H1 (cell line): ENCODE data around the gene SPACA5. TPM values are rescaled to one million over a fixed set of nuclear protein-coding genes. Genes with fewer than 3 reads are reported as not detected.
"Not testable (repeated sequence)": the region's sequence is repeated elsewhere in the genome, so short reads cannot be mapped to it uniquely, and the experiment has no call there.

Experiments used
- CTCF ChIA-PET: fragments of 300-600 bp; sonication (Branson Sonifier 250); formaldehyde crosslinking; loops from one replicate; lab custom pipeline; 2021; ENCODE audit not compliant: partially characterized antibody; lab: Charles Lee
- POLR2A ChIA-PET: fragments of 300-600 bp; sonication (Branson Sonifier 250); formaldehyde crosslinking; loops from one replicate; lab custom pipeline; 2021; ENCODE audit warnings: inconsistent platforms; ENCODE audit not compliant: partially characterized antibody; lab: Charles Lee
- DNase-seq, 2 experiments: peaks; one replicate each; pipeline versions ENCODE4 v3.0.0 to v3.0.0-alpha.2; 2010 to 2022; ENCODE audit warnings: low spot score in 2 of 2, low read depth in 1 of 2, mixed read lengths in 1 of 2
- FAIRE-seq: peaks from 2 replicates; lab custom pipeline; 2011; peaks lifted over from hg19 to GRCh38; lab: Jason Lieb, UNC
- H2AFZ ChIP-seq: 2 replicates; pipeline ENCODE4 v1.8.1; 2012; ENCODE audit warnings: low read length, inconsistent platforms
- H2AK5ac ChIP-seq: 2 replicates; pipeline ENCODE4 v1.6.1; 2013; ENCODE audit warnings: low read depth, low read length
- H2BK120ac ChIP-seq: replicated peaks from 2 replicates; pipeline ENCODE3; 2013; ENCODE audit warnings: low read depth, low read length, inconsistent platforms
- H2BK12ac ChIP-seq: 2 replicates; pipeline ENCODE4 v1.6.1; 2013; ENCODE audit warnings: low read depth, low read length
- H2BK15ac ChIP-seq: 2 replicates; pipeline ENCODE4 v1.6.1; 2013; ENCODE audit warnings: low read length
- H2BK20ac ChIP-seq: 2 replicates; pipeline ENCODE4 v1.6.1; 2013; ENCODE audit warnings: low read length
- H2BK5ac ChIP-seq: 2 replicates; pipeline ENCODE4 v1.6.1; 2013; ENCODE audit warnings: low read depth, low read length
- H3K14ac ChIP-seq: 2 replicates; pipeline ENCODE4 v1.6.1; 2013; ENCODE audit warnings: inconsistent platforms; ENCODE audit not compliant: insufficient read length
- H3K18ac ChIP-seq: 2 replicates; pipeline ENCODE4 v1.6.1; 2013; ENCODE audit warnings: low read length; ENCODE audit errors: extremely low read depth
- H3K23ac ChIP-seq: 2 replicates; pipeline ENCODE4 v1.6.1; 2013; ENCODE audit warnings: inconsistent platforms; ENCODE audit not compliant: insufficient read length
- H3K23me2 ChIP-seq: 2 replicates; pipeline ENCODE4 v1.6.1; 2013; ENCODE audit warnings: low read depth, low read length
- H3K27ac ChIP-seq: 2 replicates; pipeline ENCODE4 v1.6.1; 2011; ENCODE audit warnings: low read depth, low read length, inconsistent platforms
- H3K27me3 ChIP-seq, 4 experiments: replicated peaks in 1 of 4; 1 replicate in 1 of 4; 2 replicates in 3 of 4; pipeline versions ENCODE4 v1.6.1 to v1.8.1; 2011 to 2013; ENCODE audit warnings: low read length in 3 of 4, mild to moderate bottlenecking in 3 of 4, inconsistent platforms in 2 of 4, mixed read lengths in 2 of 4, moderate library complexity in 1 of 4; ENCODE audit not compliant: control insufficient read depth in 3 of 4, insufficient read depth in 3 of 4; ENCODE audit errors: extremely low read depth in 1 of 4
- H3K36me3 ChIP-seq, 4 experiments: 2 replicates each; pipeline versions ENCODE4 v1.6.1 to v1.8.1; 2011 to 2013; ENCODE audit warnings: mild to moderate bottlenecking in 4 of 4, low read length in 3 of 4, moderate library complexity in 2 of 4, control low read depth in 1 of 4, inconsistent platforms in 1 of 4; ENCODE audit not compliant: insufficient read depth in 4 of 4, control insufficient read depth in 2 of 4
- H3K4ac ChIP-seq: replicated peaks from 2 replicates; pipeline ENCODE3; 2013; ENCODE audit warnings: low read length, low read depth, mixed read lengths, inconsistent platforms; ENCODE audit not compliant: insufficient read length
- H3K4me1 ChIP-seq, 4 experiments: replicated peaks in 1 of 4; 1 replicate in 1 of 4; 2 replicates in 3 of 4; pipeline versions ENCODE4 v1.6.1 to v1.8.1; 2011 to 2013; ENCODE audit warnings: low read length in 3 of 4, inconsistent platforms in 2 of 4, mixed read lengths in 1 of 4; ENCODE audit not compliant: insufficient read depth in 4 of 4, control insufficient read depth in 3 of 4
- H3K4me2 ChIP-seq, 2 experiments: 2 replicates each; pipeline versions ENCODE4 v1.6.1 to v1.8.1; 2011 to 2013; ENCODE audit warnings: low read depth in 2 of 2, low read length in 2 of 2, control low read depth in 1 of 2, inconsistent platforms in 1 of 2, mild to moderate bottlenecking in 1 of 2; ENCODE audit not compliant: insufficient read depth in 1 of 2
- H3K4me3 ChIP-seq, 4 experiments: fragments of 200-600, 300-600 bp in 1 of 4; sonication (generic), shearing (Covaris generic), sonication (Bioruptor Twin) in 1 of 4; 2 replicates each; pipeline versions ENCODE4 v1.5.1 to v1.8.1; 2011 to 2016; ENCODE audit warnings: low read length in 4 of 4, low read depth in 3 of 4, control low read depth in 2 of 4, inconsistent platforms in 2 of 4, mild to moderate bottlenecking in 2 of 4, mixed read lengths in 1 of 4, moderate library complexity in 1 of 4; ENCODE audit not compliant: insufficient read depth in 2 of 4; ENCODE audit errors: extremely low read depth in 1 of 4
- H3K56ac ChIP-seq: replicated peaks from 2 replicates; pipeline ENCODE3; 2013; ENCODE audit warnings: low read depth, mild to moderate bottlenecking, mixed read lengths, low read length, inconsistent platforms; ENCODE audit not compliant: insufficient read length
- H3K79me1 ChIP-seq: 2 replicates; pipeline ENCODE4 v1.6.1; 2013; ENCODE audit warnings: low read depth, low read length, control low read depth
- H3K79me2 ChIP-seq, 2 experiments: 2 replicates each; pipeline versions ENCODE4 v1.6.1 to v1.8.1; 2012 to 2013; ENCODE audit warnings: low read length in 2 of 2, mild to moderate bottlenecking in 2 of 2, inconsistent platforms in 1 of 2; ENCODE audit not compliant: insufficient read depth in 2 of 2, control insufficient read depth in 1 of 2
- H3K9ac ChIP-seq, 4 experiments: replicated peaks in 1 of 4; 1 replicate in 1 of 4; 2 replicates in 3 of 4; pipeline versions ENCODE4 v1.6.1 to v1.8.1; 2011 to 2013; ENCODE audit warnings: low read depth in 3 of 4, low read length in 3 of 4, control low read depth in 2 of 4, mild to moderate bottlenecking in 2 of 4, moderate library complexity in 2 of 4, inconsistent platforms in 1 of 4; ENCODE audit errors: extremely low read depth in 1 of 4
- H3K9me3 ChIP-seq, 2 experiments: 2 replicates each; pipeline versions ENCODE4 v1.6.1 to v1.8.1; 2012 to 2013; ENCODE audit warnings: mild to moderate bottlenecking in 2 of 2, moderate library complexity in 2 of 2, control low read depth in 1 of 2, inconsistent platforms in 1 of 2, low read depth in 1 of 2, low read length in 1 of 2, mixed read lengths in 1 of 2; ENCODE audit not compliant: insufficient read depth in 2 of 2
- H4K20me1 ChIP-seq, 2 experiments: replicated peaks in 1 of 2; 2 replicates each; pipeline versions ENCODE3 to v1.8.1; 2011 to 2013; ENCODE audit warnings: inconsistent platforms in 2 of 2, low read length in 2 of 2, mild to moderate bottlenecking in 1 of 2; ENCODE audit not compliant: insufficient read depth in 2 of 2, control insufficient read depth in 1 of 2
- H4K5ac ChIP-seq: 2 replicates; pipeline ENCODE4 v1.6.1; 2013; ENCODE audit warnings: low read length, low read depth, mixed read lengths, inconsistent platforms; ENCODE audit not compliant: insufficient read length
- H4K8ac ChIP-seq: 2 replicates; pipeline ENCODE4 v1.8.0; 2013; ENCODE audit warnings: mild to moderate bottlenecking, moderate library complexity, low read length, inconsistent platforms; ENCODE audit not compliant: insufficient read depth; ENCODE audit errors: extremely low read depth
- H4K91ac ChIP-seq: replicated peaks from 2 replicates; pipeline ENCODE3; 2013; ENCODE audit warnings: low read length, mixed read lengths, inconsistent platforms; ENCODE audit not compliant: insufficient read length
- EP300 ChIP-seq, 2 experiments: IDR thresholded peaks; 1 replicate in 1 of 2; 2 replicates in 1 of 2; pipeline ENCODE4 v1.6.1; 2011 to 2012; ENCODE audit warnings: low read depth in 2 of 2, low read length in 2 of 2, mild to moderate bottlenecking in 2 of 2, borderline replicate concordance in 1 of 2, inconsistent platforms in 1 of 2, moderate library complexity in 1 of 2
- JUND ChIP-seq: IDR thresholded peaks from 2 replicates; pipeline ENCODE4 v1.6.1; 2011; ENCODE audit warnings: mild to moderate bottlenecking, improper control_type of control experiment, low read length
- SP1 ChIP-seq: IDR thresholded peaks from 2 replicates; pipeline ENCODE4 v1.6.1; 2011; ENCODE audit warnings: low read depth, low read length
- WGBS, 2 experiments: shearing (Covaris generic) in 1 of 2; methylation state at CpG; one replicate each; pipeline versions ENCODE4 v1.1.6 to v1.1.7; 2013 to 2015; ENCODE audit warnings: low lambda C conversion rate in 2 of 2, mixed read lengths in 2 of 2, inconsistent platforms in 1 of 2, low coverage in 1 of 2, missing lambda C conversion rate in 1 of 2; ENCODE audit not compliant: insufficient replicate concordance in 2 of 2, insufficient coverage in 1 of 2, insufficient read length in 1 of 2; ENCODE audit errors: extremely low coverage in 1 of 2, missing lambda C conversion rate in 1 of 2; 5-methylcytosine and 5-hydroxymethylcytosine counted together
- polyA plus RNA-seq, 7 experiments: library from polyadenylated mRNA; depleted of rRNA in 3 of 7; stranded (reverse) in 5 of 7; unstranded in 2 of 7; fragments of >200 nt in 5 of 7; fragments of 200-250 nt in 2 of 7; gene quantifications; 1 replicate in 5 of 7; 2 replicates in 1 of 7; 4 replicates in 1 of 7; pipeline versions ENCODE4 v1.2.1 to v1.2.3, GENCODE V29; 2011 to 2013; ENCODE audit warnings: missing spikeins in 2 of 7, mixed read lengths in 2 of 7
- total RNA-seq: library from RNA; stranded (reverse); fragmentation: NEBNext Ultra II Directional; extraction: Animal tissue kit (Norgen Biotek cat#: 25700); gene quantifications from 2 replicates; pipeline ENCODE4 v1.2.1, GENCODE V29; 2021

The SPACA5 gene
- total and polyA plus RNA-seq, 2 of the 8 experiments (the other 6 are each of a cell fraction or from before 2014, with no cell fraction given): 0.26 TPM; not detected in 1

- H3K4me1 ChIP-seq, H3K4me2 ChIP-seq, H2BK5ac ChIP-seq, DNase-seq, H3K18ac ChIP-seq, H3K79me2 ChIP-seq, POLR2A ChIA-PET, H2BK12ac ChIP-seq, H4K5ac ChIP-seq, H4K91ac ChIP-seq, H3K23ac ChIP-seq, H3K27ac ChIP-seq, H3K4me3 ChIP-seq, H4K20me1 ChIP-seq, H3K9ac ChIP-seq, H2AFZ ChIP-seq, H3K14ac ChIP-seq, H3K56ac ChIP-seq, H3K23me2 ChIP-seq, H3K4ac ChIP-seq, H3K79me1 ChIP-seq, H2BK120ac ChIP-seq, H2BK15ac ChIP-seq, H2BK20ac ChIP-seq, H3K27me3 ChIP-seq, H2AK5ac ChIP-seq, H4K8ac ChIP-seq, H3K36me3 ChIP-seq, H3K9me3 ChIP-seq: not testable (repeated sequence)
- peak; percentile 24 for FAIRE-seq
- WGBS, 2 experiments: 63% methylated on average over 6 of the region's 6 CpGs; no CpG with 5 or more reads in 1 of the 2 experiments
- CTCF ChIA-PET: interaction anchor here (0.8 kb wide), 1 partner anchor 64 kb away, joined by 3 read pairs; no protein-coding TSS in a partner anchor
- TF ChIP-seq SP1: peak; percentile 28; the same call in 1 of the 2 replicates
- peak in 1 of 2 experiments; percentile 50; a peak in 1 of 3 replicates for TF ChIP-seq EP300 (IDR thresholded peaks at IDR 0.05; ENCODE audit: borderline replicate concordance in 1 of 2, low read depth in 2 of 2, low read length in 2 of 2)
- 0 out of 2 replicates have a peak, but pooled peaks have one; percentile 28 for TF ChIP-seq JUND
Measured at GRCh38 chrX:47961830-47962229, 45.0 kb upstream of the SPACA5 start.
